Measurements from ENCODE around the gene CLECL1. TPM values are rescaled to one million over a fixed set of nuclear protein-coding genes. Genes with fewer than 3 reads are reported as not detected.

Gene CLECL1
- total RNA-seq, 1 donor from 2014 or later: not detected

GRCh38 chr12:9736936-9737705, 4.2 kb upstream of the CLECL1 start:
- Histone ChIP-seq H3K4me3 (no peak overlapping the region), H3K27ac (peak overlapping the region; percentile 14), H3K9me3 (no peaks in the 10 kb centered on the region), H3K27me3 (no peaks in the 10 kb centered on the region), H3K4me1 (no peaks in the 10 kb centered on the region), H3K36me3 (no peaks in the 10 kb centered on the region)
- no peak for DNase-seq (ENCODE audit: extremely low spot score in 2 of 2)
- TF ChIP-seq POLR2AphosphoS5 (IDR thresholded peaks at IDR 0.05; ENCODE audit: insufficient read depth in 1 of 2, low read depth in 1 of 2) (no peak), POLR2A (IDR thresholded peaks at IDR 0.05) (no peak)
- TF ChIP-seq, protein P1, sequence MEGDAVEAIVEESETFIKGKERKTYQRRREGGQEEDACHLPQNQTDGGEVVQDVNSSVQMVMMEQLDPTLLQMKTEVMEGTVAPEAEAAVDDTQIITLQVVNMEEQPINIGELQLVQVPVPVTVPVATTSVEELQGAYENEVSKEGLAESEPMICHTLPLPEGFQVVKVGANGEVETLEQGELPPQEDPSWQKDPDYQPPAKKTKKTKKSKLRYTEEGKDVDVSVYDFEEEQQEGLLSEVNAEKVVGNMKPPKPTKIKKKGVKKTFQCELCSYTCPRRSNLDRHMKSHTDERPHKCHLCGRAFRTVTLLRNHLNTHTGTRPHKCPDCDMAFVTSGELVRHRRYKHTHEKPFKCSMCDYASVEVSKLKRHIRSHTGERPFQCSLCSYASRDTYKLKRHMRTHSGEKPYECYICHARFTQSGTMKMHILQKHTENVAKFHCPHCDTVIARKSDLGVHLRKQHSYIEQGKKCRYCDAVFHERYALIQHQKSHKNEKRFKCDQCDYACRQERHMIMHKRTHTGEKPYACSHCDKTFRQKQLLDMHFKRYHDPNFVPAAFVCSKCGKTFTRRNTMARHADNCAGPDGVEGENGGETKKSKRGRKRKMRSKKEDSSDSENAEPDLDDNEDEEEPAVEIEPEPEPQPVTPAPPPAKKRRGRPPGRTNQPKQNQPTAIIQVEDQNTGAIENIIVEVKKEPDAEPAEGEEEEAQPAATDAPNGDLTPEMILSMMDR (IDR thresholded peaks at IDR 0.05): no peak
- intact Hi-C loops (cut with DNase I): no loop called here

GRCh38 chr12:9735601-9736000, 2.7 kb upstream of the CLECL1 start:
- DNase-seq (ENCODE audit: extremely low spot score in 2 of 2): no peak
- Histone ChIP-seq H3K4me1 (no peaks in the 10 kb centered on the region), H3K36me3 (no peaks in the 10 kb centered on the region), H3K27ac (no peak overlapping the region), H3K4me3 (no peak overlapping the region), H3K9me3 (no peaks in the 10 kb centered on the region), H3K27me3 (no peaks in the 10 kb centered on the region)
- intact Hi-C loops (cut with DNase I): no loop called here
- TF ChIP-seq, protein P1 (IDR thresholded peaks at IDR 0.05): no peak
- no peak for TF ChIP-seq POLR2AphosphoS5 (IDR thresholded peaks at IDR 0.05; ENCODE audit: insufficient read depth in 1 of 2, low read depth in 1 of 2)
- TF ChIP-seq POLR2A (IDR thresholded peaks at IDR 0.05): no peak

DNA sequence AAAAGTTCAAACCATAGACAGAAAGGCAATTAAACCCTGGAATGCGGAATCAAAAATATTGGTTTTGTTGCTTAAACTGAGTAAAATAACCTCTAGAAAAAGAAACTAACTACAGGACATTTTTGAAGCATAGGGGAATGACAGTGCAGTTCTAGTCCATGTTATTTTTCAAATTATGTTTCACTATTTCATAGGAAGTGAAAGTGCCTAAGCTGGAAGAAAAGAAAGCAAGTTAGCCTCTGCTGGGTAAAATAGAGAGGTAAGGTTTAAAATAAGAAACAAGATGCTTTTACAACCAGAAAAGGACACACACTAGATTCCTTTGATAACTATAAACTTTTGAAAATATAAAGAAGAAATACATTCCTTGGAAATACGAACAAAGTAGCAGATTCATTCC, 1.1 kb downstream of the CLECL1 start:
- H3K27me3 ChIP-seq: no peaks in the 10 kb centered on the region
- no peaks in the 10 kb centered on the region for H3K36me3 ChIP-seq
- no peaks in the 10 kb centered on the region for H3K9me3 ChIP-seq
- TF ChIP-seq, protein P1 (IDR thresholded peaks at IDR 0.05): no peak
- TF ChIP-seq POLR2AphosphoS5 (IDR thresholded peaks at IDR 0.05; ENCODE audit: insufficient read depth in 1 of 2, low read depth in 1 of 2) (no peak), POLR2A (IDR thresholded peaks at IDR 0.05) (no peak)
- H3K4me3 ChIP-seq: no peak overlapping the region
- intact Hi-C loops (cut with DNase I): no loop called here
- DNase-seq (ENCODE audit: extremely low spot score in 2 of 2): no peak
- H3K4me1 ChIP-seq: no peaks in the 10 kb centered on the region
- H3K27ac ChIP-seq: no peak overlapping the region

DNA sequence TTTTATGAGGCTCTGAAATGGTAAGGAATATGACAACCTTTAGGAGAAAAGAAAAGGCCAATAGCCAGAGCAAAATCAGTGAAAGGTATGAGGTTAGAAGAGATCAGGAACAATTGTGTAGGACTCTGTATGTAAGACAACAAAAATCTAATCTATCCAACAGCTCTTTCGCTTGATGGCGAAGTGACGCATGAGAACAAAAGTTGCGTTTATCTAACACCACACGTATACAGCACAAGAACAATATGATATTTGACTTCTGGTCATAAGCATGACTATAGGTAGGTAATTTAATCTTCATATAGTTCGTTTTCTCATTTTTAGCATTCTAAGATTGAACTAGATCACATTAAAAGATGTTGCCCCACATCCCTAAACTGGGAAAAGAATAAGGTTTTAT, 1.5 kb downstream of the CLECL1 start:
- Histone ChIP-seq H3K27me3 (no peaks in the 10 kb centered on the region), H3K9me3 (no peaks in the 10 kb centered on the region), H3K36me3 (no peaks in the 10 kb centered on the region), H3K4me3 (no peak overlapping the region), H3K27ac (no peak overlapping the region), H3K4me1 (no peaks in the 10 kb centered on the region)
- TF ChIP-seq, protein P1 (IDR thresholded peaks at IDR 0.05): no peak
- no peak for TF ChIP-seq POLR2AphosphoS5 (IDR thresholded peaks at IDR 0.05; ENCODE audit: insufficient read depth in 1 of 2, low read depth in 1 of 2)
- no peak for TF ChIP-seq POLR2A (IDR thresholded peaks at IDR 0.05)
- intact Hi-C loops (cut with DNase I): no loop called here
- DNase-seq (ENCODE audit: extremely low spot score in 2 of 2): no peak

- Histone ChIP-seq H3K27ac (no peak overlapping the region), H3K4me3 (no peak overlapping the region), H3K4me1 (no peaks in the 10 kb centered on the region), H3K27me3 (no peaks in the 10 kb centered on the region), H3K9me3 (no peaks in the 10 kb centered on the region), H3K36me3 (no peaks in the 10 kb centered on the region)
- TF ChIP-seq, protein P1 (IDR thresholded peaks at IDR 0.05): no peak
- TF ChIP-seq POLR2AphosphoS5 (IDR thresholded peaks at IDR 0.05; ENCODE audit: insufficient read depth in 1 of 2, low read depth in 1 of 2) (no peak), POLR2A (IDR thresholded peaks at IDR 0.05) (no peak)
- intact Hi-C loops (cut with DNase I): no loop called here
- no peak for DNase-seq (ENCODE audit: extremely low spot score in 2 of 2)
These were observed 2.3 kb downstream of the CLECL1 start for GRCh38 chr12:9730591-9730990.

Data from vagina (tissue), 2 donors.